Mesodermal cell (in vitro differentiated cells): ENCODE data around the gene MFSD12.
"Not testable (repeated sequence)": the region's sequence is repeated elsewhere in the genome, so short reads cannot be mapped to it uniquely, and the experiment has no call there.

Experiments
- H3K27ac ChIP-seq: 2 replicates; pipeline ENCODE4 v1.7.0; 2013; ENCODE audit warnings: mild to moderate bottlenecking, low read depth, low read length, moderate library complexity; ENCODE audit not compliant: severe bottlenecking
- H3K36me3 ChIP-seq: 2 replicates; pipeline ENCODE4 v1.7.1; 2013; ENCODE audit warnings: mild to moderate bottlenecking, low read length, moderate library complexity; ENCODE audit not compliant: control insufficient read depth, insufficient read depth
- H3K4me1 ChIP-seq: one replicate; pipeline ENCODE4 v1.7.1; 2013; ENCODE audit warnings: mild to moderate bottlenecking, low read length; ENCODE audit not compliant: insufficient read depth, control insufficient read depth, poor library complexity, severe bottlenecking
- H3K4me3 ChIP-seq: 2 replicates; pipeline ENCODE4 v1.7.0; 2013; ENCODE audit warnings: low read length, control low read depth, mild to moderate bottlenecking; ENCODE audit not compliant: insufficient read depth, poor library complexity, severe bottlenecking; ENCODE audit errors: extremely low read depth
- H3K9me3 ChIP-seq: 2 replicates; pipeline ENCODE4 v1.7.1; 2013; ENCODE audit warnings: mild to moderate bottlenecking, low read length, moderate library complexity; ENCODE audit not compliant: control insufficient read depth
- WGBS, 2 experiments: methylation state at CpG; one replicate each; pipeline ENCODE4 v1.1.5; 2013; ENCODE audit warnings: missing lambda C conversion rate in 2 of 2; ENCODE audit not compliant: insufficient coverage in 2 of 2; 5-methylcytosine and 5-hydroxymethylcytosine counted together

The MFSD12 gene

DNA sequence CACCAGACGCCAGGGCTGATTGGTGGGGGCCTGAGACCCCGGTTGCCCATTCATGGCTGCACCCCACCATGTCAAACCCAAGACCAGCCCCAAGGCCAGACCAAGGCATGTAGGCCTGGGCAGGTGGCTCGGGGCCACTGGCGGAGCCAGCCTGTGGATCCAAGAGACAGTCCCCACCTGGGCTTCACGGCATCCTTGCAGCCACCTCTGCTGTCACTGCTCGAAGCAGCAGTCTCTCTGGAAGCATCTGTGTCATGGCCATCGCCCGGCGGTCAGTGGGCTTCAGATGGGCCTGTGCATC, 22.2 kb downstream of the MFSD12 start:
- WGBS, 2 experiments: 94 to 96% methylated on average over 9 of the region's 9 CpGs
- peaks cover 64% of the 10 kb centered on the region for H3K36me3 ChIP-seq

DNA sequence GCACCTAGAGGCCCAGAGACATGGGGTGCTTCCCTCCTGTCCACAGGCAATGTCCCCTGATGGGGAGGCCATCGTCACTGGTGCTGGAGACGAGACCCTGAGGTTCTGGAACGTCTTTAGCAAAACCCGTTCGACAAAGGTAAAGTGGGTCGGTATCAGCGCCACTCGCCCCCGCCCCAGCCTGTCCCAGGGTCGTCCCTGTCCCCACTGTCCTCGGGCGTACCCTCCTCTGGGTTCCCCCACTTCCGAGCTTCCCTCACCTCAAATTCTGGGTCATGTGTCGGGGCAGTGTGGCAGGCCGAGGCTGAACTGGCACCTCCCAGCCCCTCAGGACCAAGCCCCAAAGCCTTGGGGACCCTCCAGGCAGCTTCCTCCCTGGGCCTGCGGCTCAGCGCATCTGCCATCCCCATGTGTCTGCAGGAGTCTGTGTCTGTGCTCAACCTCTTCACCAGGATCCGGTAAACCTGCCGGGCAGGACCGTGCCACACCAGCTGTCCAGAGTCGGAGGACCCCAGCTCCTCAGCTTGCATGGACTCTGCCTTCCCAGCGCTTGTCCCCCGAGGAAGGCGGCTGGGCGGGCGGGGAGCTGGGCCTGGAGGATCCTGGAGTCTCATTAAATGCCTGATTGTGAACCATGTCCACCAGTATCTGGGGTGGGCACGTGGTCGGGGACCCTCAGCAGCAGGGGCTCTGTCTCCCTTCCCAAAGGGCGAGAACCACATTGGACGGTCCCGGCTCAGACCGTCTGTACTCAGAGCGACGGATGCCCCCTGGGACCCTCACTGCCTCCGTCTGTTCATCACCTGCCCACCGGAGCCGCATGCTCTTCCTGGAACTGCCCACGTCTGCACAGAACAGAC, 22.8 kb downstream of the MFSD12 start:
- WGBS, 2 experiments: 95% methylated on average over 38 of the region's 38 CpGs
- Histone ChIP-seq H3K9me3 (no peaks in the 10 kb centered on the region), H3K36me3 (peaks cover 61% of the 10 kb centered on the region), H3K4me1 (no peaks in the 10 kb centered on the region), H3K4me3 (no peak overlapping the region), H3K27ac (no peak overlapping the region)

More for the DNA sequence above, 22.2 kb downstream of the MFSD12 start:
- no peak overlapping the region for H3K27ac ChIP-seq
- H3K4me3 ChIP-seq: no peak overlapping the region
- no peaks in the 10 kb centered on the region for H3K4me1 ChIP-seq
- H3K9me3 ChIP-seq: no peaks in the 10 kb centered on the region

DNA sequence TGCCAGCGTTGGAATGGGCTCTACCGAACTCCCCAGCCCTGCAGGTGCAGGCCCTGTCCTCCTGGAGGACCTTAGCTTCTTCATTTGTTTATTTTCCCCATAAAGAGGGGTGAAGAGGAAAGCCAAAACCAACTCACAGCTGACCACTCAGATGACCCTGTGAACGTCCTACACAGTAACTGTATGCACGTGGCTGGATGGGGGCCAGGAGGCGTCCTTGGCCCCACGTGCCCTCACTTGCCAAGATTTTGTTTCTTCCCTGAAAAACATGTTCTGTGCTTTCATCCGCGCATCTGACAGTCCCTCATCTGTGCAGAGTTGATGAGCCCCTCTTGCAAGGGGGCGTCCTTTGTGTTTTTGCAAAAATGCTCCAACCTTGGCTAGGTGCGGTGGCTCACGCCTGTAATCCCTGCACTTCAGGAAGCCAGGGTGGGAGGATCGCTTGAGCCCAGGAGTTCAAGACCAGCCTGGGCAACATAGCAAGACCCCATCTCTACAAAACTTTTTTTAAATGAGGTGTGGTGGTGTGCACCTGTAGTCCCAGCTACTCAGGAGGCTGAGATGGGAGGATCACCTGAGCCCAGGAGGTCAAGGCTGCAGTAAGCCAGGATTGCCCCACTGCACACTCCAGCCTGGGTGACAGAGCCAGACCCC, 23.7 kb downstream of the MFSD12 start:
- 91 to 97% methylated on average over 9 to 11 of the region's 12 CpGs for WGBS, 2 experiments
- Histone ChIP-seq H3K4me1 (no peaks in the 10 kb centered on the region), H3K4me3 (no peak overlapping the region), H3K27ac (no peak overlapping the region), H3K9me3 (no peaks in the 10 kb centered on the region), H3K36me3 (peaks cover 60% of the 10 kb centered on the region)

- no peaks in the 10 kb centered on the region for H3K4me1 ChIP-seq
- no peak overlapping the region for H3K4me3 ChIP-seq
- no peak overlapping the region for H3K27ac ChIP-seq
- H3K36me3 ChIP-seq: peaks cover 63% of the 10 kb centered on the region
- no peaks in the 10 kb centered on the region for H3K9me3 ChIP-seq
- 94 to 96% methylated on average over 16 to 17 of the region's 17 CpGs for WGBS, 2 experiments
Observed at GRCh38 chr19:3533033-3533432, 24.4 kb downstream of the MFSD12 start.

GRCh38 chr19:3532154-3532786, 25.1 kb downstream of the MFSD12 start:
- 95 to 97% methylated on average over 27 to 33 of the region's 33 CpGs for WGBS, 2 experiments
- no peaks in the 10 kb centered on the region for H3K4me1 ChIP-seq
- H3K4me3 ChIP-seq: no peak overlapping the region
- H3K36me3 ChIP-seq: peaks cover 66% of the 10 kb centered on the region
- no peaks in the 10 kb centered on the region for H3K9me3 ChIP-seq
- no peak overlapping the region for H3K27ac ChIP-seq

- Histone ChIP-seq H3K36me3 (peaks cover 72% of the 10 kb centered on the region), H3K9me3 (no peaks in the 10 kb centered on the region)
- WGBS, 2 experiments: 95 to 97% methylated on average over 23 to 28 of the region's 29 CpGs
Observed at GRCh38 chr19:3531716-3532115, 25.7 kb downstream of the MFSD12 start.

DNA sequence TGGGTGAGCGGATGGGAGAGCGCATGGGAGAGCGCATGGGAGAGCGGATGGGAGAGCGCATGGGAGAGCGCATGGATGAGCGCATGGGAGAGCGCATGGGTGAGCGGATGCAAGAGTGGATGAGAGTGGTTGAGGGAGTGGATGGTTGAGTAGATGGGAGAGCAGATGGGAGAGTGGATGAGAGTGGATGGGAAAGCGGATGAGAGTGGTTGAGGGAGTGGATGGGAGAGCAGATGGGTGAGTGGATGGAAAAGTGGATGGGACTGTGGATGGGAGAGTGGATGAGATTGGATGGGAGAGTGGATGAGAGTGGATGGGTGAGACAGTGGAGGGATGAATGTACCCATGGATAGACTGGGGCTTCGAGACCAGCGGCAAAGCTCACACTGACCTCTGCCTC, 27.0 kb downstream of the MFSD12 start:
- no peak overlapping the region for H3K27ac ChIP-seq
- peaks cover 78% of the 10 kb centered on the region for H3K36me3 ChIP-seq
- no peaks in the 10 kb centered on the region for H3K9me3 ChIP-seq
- H3K4me1 ChIP-seq: no peaks in the 10 kb centered on the region
- H3K4me3 ChIP-seq: no peak overlapping the region
- 94 to 96% methylated on average over 11 to 12 of the region's 12 CpGs for WGBS, 2 experiments

More at GRCh38 chr19:3531716-3532115, 25.7 kb downstream of the MFSD12 start:
- H3K4me1 ChIP-seq: no peaks in the 10 kb centered on the region
- H3K4me3 ChIP-seq: no peak overlapping the region
- H3K27ac ChIP-seq: no peak overlapping the region

DNA sequence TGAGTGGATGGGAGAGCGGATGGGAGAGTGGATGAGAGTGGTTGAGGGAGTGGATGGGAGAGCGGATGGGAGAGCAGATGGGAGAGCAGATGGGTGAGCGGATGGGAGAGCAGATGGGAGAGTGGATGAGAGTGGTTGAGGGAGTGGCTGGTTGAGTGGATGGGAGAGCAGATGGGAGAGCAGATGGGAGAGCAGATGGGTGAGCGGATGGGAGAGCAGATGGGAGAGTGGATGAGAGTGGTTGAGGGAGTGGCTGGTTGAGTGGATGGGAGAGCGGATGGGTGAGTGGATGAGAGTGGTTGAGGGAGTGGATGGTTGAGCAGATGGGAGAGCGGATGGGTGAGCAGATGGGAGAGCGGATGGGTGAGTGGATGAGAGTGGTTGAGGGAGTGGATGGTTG, 28.1 kb downstream of the MFSD12 start:
- not testable (repeated sequence) for H3K27ac ChIP-seq, H3K4me3 ChIP-seq, H3K4me1 ChIP-seq, H3K9me3 ChIP-seq
- WGBS, 2 experiments: 96 to 98% methylated on average over 7 of the region's 7 CpGs
- peaks cover 73% of the 10 kb centered on the region for H3K36me3 ChIP-seq

- Histone ChIP-seq H3K9me3 (no peaks in the 10 kb centered on the region), H3K27ac (no peak overlapping the region), H3K4me1 (no peaks in the 10 kb centered on the region), H3K4me3 (no peak overlapping the region), H3K36me3 (peaks cover 72% of the 10 kb centered on the region)
- 96 to 98% methylated on average over 16 to 20 of the region's 20 CpGs for WGBS, 2 experiments
Observed at GRCh38 chr19:3528539-3529211, 28.7 kb downstream of the MFSD12 start.

- no peaks in the 10 kb centered on the region for H3K4me1 ChIP-seq
- H3K36me3 ChIP-seq: peaks cover 72% of the 10 kb centered on the region
- H3K9me3 ChIP-seq: no peaks in the 10 kb centered on the region
- no peak overlapping the region for H3K27ac ChIP-seq
- WGBS, 2 experiments: 95 to 98% methylated on average over 13 to 14 of the region's 14 CpGs
- H3K4me3 ChIP-seq: no peak overlapping the region
Observed at GRCh38 chr19:3528080-3528479, 29.3 kb downstream of the MFSD12 start.
